B cell (primary cell): ENCODE measurements around the gene CALCOCO2.

Experiments
- CTCF ChIP-seq: fragments of 200-600 bp; IDR thresholded peaks from one replicate; pipeline ENCODE4 v1.8.0; 2022; ENCODE audit warnings: antibody characterized with exemption, mild to moderate bottlenecking
- EZH2 ChIP-seq: IDR thresholded peaks from 2 replicates; pipeline ENCODE4 v1.6.1; 2012; ENCODE audit warnings: borderline replicate concordance, low read depth, mild to moderate bottlenecking, moderate library complexity, low read length; ENCODE audit not compliant: insufficient read depth, poor library complexity, severe bottlenecking

GRCh38 chr17:48893646-48894508, 63.0 kb downstream of the CALCOCO2 start:
- TF ChIP-seq CTCF (no peak), EZH2 (no peak)
